GM13977 (cell line): ENCODE measurements around the gene URM1.
A peak's percentile ranks its signal among the peaks of the same experiment; 100 is the strongest.
"Not testable (repeated sequence)": the region's sequence is repeated elsewhere in the genome, so short reads cannot be mapped to it uniquely, and the experiment has no call there.

ENCODE experiments used
- DNase-seq: peaks from one replicate; pipeline ENCODE4 v3.0.0; 2012; ENCODE audit warnings: low spot score
- CTCF ChIP-seq: IDR thresholded peaks from 2 replicates; pipeline ENCODE4 v1.5.1; 2012; ENCODE audit warnings: mild to moderate bottlenecking, control low read depth; ENCODE audit not compliant: insufficient read depth; ENCODE audit errors: extremely low read depth, missing control alignments
- in situ Hi-C: fragments of 300-500 bp; cut with MboI; formaldehyde crosslinking; loops from one replicate; pipeline ENCODE4 v1.12.0; 2022; ENCODE audit warnings: low sequenced_read_pairs, low pct_unique_long_range_greater_than_20kb, mixed read lengths, inconsistent platforms; ENCODE audit not compliant: unreplicated experiment

URM1 gene

GRCh38 chr9:128406848-128407391 is 35.7 kb downstream of the URM1 start:
- in situ Hi-C loops: no loop called here
- no peak for DNase-seq
- TF ChIP-seq CTCF: no peak

DNA sequence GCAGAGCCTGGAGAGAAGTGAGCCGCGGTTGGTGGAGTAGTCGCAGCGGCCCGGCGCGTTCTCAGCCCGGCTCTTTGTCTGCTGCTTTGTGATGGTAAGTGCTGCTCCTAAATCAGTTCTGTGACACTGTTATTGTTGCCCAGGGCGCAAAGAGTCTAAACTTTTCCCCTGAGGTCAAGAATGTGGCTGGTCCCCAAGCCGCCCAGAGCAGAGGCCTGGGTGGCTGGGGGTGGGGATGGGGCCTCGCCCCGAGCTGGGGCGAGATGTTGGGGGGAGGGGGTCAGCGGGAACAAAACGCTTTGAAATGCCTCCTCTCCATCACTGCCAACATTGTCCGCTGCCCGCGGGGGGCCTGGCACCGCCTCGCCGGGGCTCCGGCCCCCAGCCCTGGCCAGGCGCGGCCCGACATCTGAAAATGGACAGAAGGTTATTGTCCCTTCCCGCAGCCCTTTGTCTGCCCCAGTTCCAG is 37.8 kb downstream of the URM1 start:
- TF ChIP-seq CTCF: no peak
- DNase-seq: no peak
- in situ Hi-C loops: no loop called here

GRCh38 chr9:128409450-128409849 is 38.3 kb downstream of the URM1 start:
- no peak for TF ChIP-seq CTCF
- DNase-seq: no peak

GRCh38 chr9:128409978-128410377 is 38.8 kb downstream of the URM1 start:
- no peak for DNase-seq
- in situ Hi-C loops: no loop called here
- TF ChIP-seq CTCF: no peak

More at GRCh38 chr9:128409450-128409849, 38.3 kb downstream of the URM1 start:
- in situ Hi-C loops: no loop called here

GRCh38 chr9:128411364-128412119 is 40.4 kb downstream of the URM1 start:
- TF ChIP-seq CTCF: no peak
- DNase-seq: no peak
- in situ Hi-C loops: no loop called here

GRCh38 chr9:128412120-128412790 is 41.1 kb downstream of the URM1 start:
- no peak for DNase-seq
- in situ Hi-C loops: no loop called here
- TF ChIP-seq CTCF: peak; percentile 56

- in situ Hi-C loops, DNase-seq: not testable (repeated sequence)
Measured at GRCh38 chr9:128413728-128414127, 42.6 kb downstream of the URM1 start.
